ENCODE data around the gene UBXN11. TPM values are rescaled to one million over a fixed set of nuclear protein-coding genes. Genes with fewer than 3 reads are reported as not detected.

The UBXN11 gene
- polyA plus RNA-seq (2012; ENCODE audit: insufficient read depth, insufficient read length): 23.2 TPM

- H3K4me3 ChIP-seq (ENCODE audit: low read length): peak within 1 kb of the TSS; percentile 92
- DNase-seq (ENCODE audit: low read depth, low spot score): peak; percentile 96
These were observed at the start of gene UBXN11 for GRCh38 chr1:26306290-26307229. UBXN11 (minus strand) TSS chr1:26306636; CDS start chr1:26302883, 3,753 bp downstream.

GRCh38 chr1:26356106-26356505 is 49.7 kb upstream of the UBXN11 start:
- DNase-seq (ENCODE audit: low read depth, low spot score): no peak
- H3K4me3 ChIP-seq (ENCODE audit: low read length): no peak overlapping the region

GRCh38 chr1:26354972-26355371 is 48.5 kb upstream of the UBXN11 start:
- no peak for DNase-seq (ENCODE audit: low read depth, low spot score)
- no peak overlapping the region for H3K4me3 ChIP-seq (ENCODE audit: low read length)

GRCh38 chr1:26353976-26354820 is 47.8 kb upstream of the UBXN11 start, which contains the start of gene CRYBG2:
CRYBG2 (minus strand) TSS chr1:26354130; CDS start chr1:26346657, 7,473 bp downstream.
- no peak for DNase-seq (ENCODE audit: low read depth, low spot score)
- H3K4me3 ChIP-seq (ENCODE audit: low read length): no peak within 1 kb of the TSS

GRCh38 chr1:26353210-26353859 is 46.9 kb upstream of the UBXN11 start:
- DNase-seq (ENCODE audit: low read depth, low spot score): no peak
- no peak overlapping the region for H3K4me3 ChIP-seq (ENCODE audit: low read length)

GRCh38 chr1:26352338-26352679 is 45.9 kb upstream of the UBXN11 start:
- H3K4me3 ChIP-seq (ENCODE audit: low read length): no peak overlapping the region
- no peak for DNase-seq (ENCODE audit: low read depth, low spot score)

GRCh38 chr1:26351590-26352337 is 45.3 kb upstream of the UBXN11 start:
- DNase-seq (ENCODE audit: low read depth, low spot score): no peak
- no peak overlapping the region for H3K4me3 ChIP-seq (ENCODE audit: low read length)

- no peak overlapping the region for H3K4me3 ChIP-seq (ENCODE audit: low read length)
- no peak for DNase-seq (ENCODE audit: low read depth, low spot score)
These were observed 44.5 kb upstream of the UBXN11 start for GRCh38 chr1:26350701-26351589.

- H3K4me3 ChIP-seq (ENCODE audit: low read length): no peak overlapping the region
- no peak for DNase-seq (ENCODE audit: low read depth, low spot score)
These were observed 43.9 kb upstream of the UBXN11 start for GRCh38 chr1:26350343-26350700.

GRCh38 chr1:26349877-26350244 is 43.4 kb upstream of the UBXN11 start:
- no peak for DNase-seq (ENCODE audit: low read depth, low spot score)

GRCh38 chr1:26349188-26349876 is 42.9 kb upstream of the UBXN11 start:
- DNase-seq (ENCODE audit: low read depth, low spot score): no peak
- no peak overlapping the region for H3K4me3 ChIP-seq (ENCODE audit: low read length)

More at GRCh38 chr1:26349877-26350244, 43.4 kb upstream of the UBXN11 start:
- no peak overlapping the region for H3K4me3 ChIP-seq (ENCODE audit: low read length)

- H3K4me3 ChIP-seq (ENCODE audit: low read length): no peak overlapping the region
- DNase-seq (ENCODE audit: low read depth, low spot score): no peak
These were observed 40.0 kb upstream of the UBXN11 start for GRCh38 chr1:26346274-26347033.

- no peak for DNase-seq (ENCODE audit: low read depth, low spot score)
- H3K4me3 ChIP-seq (ENCODE audit: low read length): no peak overlapping the region
These were observed 39.3 kb upstream of the UBXN11 start for GRCh38 chr1:26345718-26346117.

GRCh38 chr1:26344147-26344920 is 37.9 kb upstream of the UBXN11 start:
- H3K4me3 ChIP-seq (ENCODE audit: low read length): no peak overlapping the region
- no peak for DNase-seq (ENCODE audit: low read depth, low spot score)

GRCh38 chr1:26340047-26340481 is 33.6 kb upstream of the UBXN11 start:
- H3K4me3 ChIP-seq (ENCODE audit: low read length): no peak overlapping the region
- DNase-seq (ENCODE audit: low read depth, low spot score): no peak

GRCh38 chr1:26338670-26339069 is 32.2 kb upstream of the UBXN11 start:
- DNase-seq (ENCODE audit: low read depth, low spot score): no peak
- no peak overlapping the region for H3K4me3 ChIP-seq (ENCODE audit: low read length)
